ENCODE data around the gene STK32C.

The STK32C gene

GRCh38 chr10:132274986-132275385, 32.8 kb downstream of the STK32C start:
- no peak for DNase-seq
- Histone ChIP-seq H3K9me3 (ENCODE audit: insufficient read depth, low read depth, low read length) (peaks cover 3% of the 10 kb centered on the region), H3K23ac (ENCODE audit: low read length) (no peak overlapping the region), H2AFZ (ENCODE audit: insufficient read depth, low read length, poor library complexity) (no peak overlapping the region), H3K27me3 (ENCODE audit: insufficient read depth, low read length) (no peaks in the 10 kb centered on the region), H4K91ac (ENCODE audit: low read depth, low read length) (no peak overlapping the region), H3K4ac (ENCODE audit: low read depth, low read length) (no peak overlapping the region), H3K4me3 (ENCODE audit: low read depth, low read length) (no peak overlapping the region), H2BK120ac (ENCODE audit: insufficient read depth, low read length, poor library complexity) (no peak overlapping the region), H4K8ac (ENCODE audit: low read depth, low read length) (no peak overlapping the region), H3K27ac (ENCODE audit: low read depth, low read length) (no peak overlapping the region), H3K4me2 (ENCODE audit: low read length) (no peak overlapping the region), H3K4me1 (ENCODE audit: control insufficient read depth in 1 of 2, insufficient read depth in 2 of 2, low read length in 2 of 2) (no peaks in the 10 kb centered on the region), H3K14ac (ENCODE audit: low read length) (no peak overlapping the region), H3K36me3 (ENCODE audit: control insufficient read depth in 1 of 2, insufficient read depth in 2 of 2, low read length in 2 of 2) (no peaks in the 10 kb centered on the region), H3K9ac (ENCODE audit: low read length) (no peak overlapping the region), H3K79me1 (ENCODE audit: low read length) (no peaks in the 10 kb centered on the region), H4K12ac (ENCODE audit: low read depth, low read length) (no peak overlapping the region), H3K79me2 (ENCODE audit: control insufficient read depth, insufficient read depth, low read length, poor library complexity) (no peaks in the 10 kb centered on the region), H3K18ac (ENCODE audit: low read length) (no peak overlapping the region), H2BK5ac (ENCODE audit: low read depth, low read length, poor library complexity) (no peak overlapping the region), H2BK12ac (ENCODE audit: low read length) (no peak overlapping the region), H2AK5ac (ENCODE audit: low read length) (no peak overlapping the region)
- no CpG with 5 or more reads among the region's 9 CpGs for WGBS (ENCODE audit: extremely low coverage, insufficient coverage, insufficient read length)

- no peak overlapping the region for H2BK12ac ChIP-seq (ENCODE audit: low read length)
- no peak overlapping the region for H4K8ac ChIP-seq (ENCODE audit: low read depth, low read length)
- H3K79me1 ChIP-seq (ENCODE audit: low read length) = no peaks in the 10 kb centered on the region
- DNase-seq = no peak
- H2AK5ac ChIP-seq (ENCODE audit: low read length) = no peak overlapping the region
- no peaks in the 10 kb centered on the region for H3K27me3 ChIP-seq (ENCODE audit: insufficient read depth, low read length)
- WGBS (ENCODE audit: extremely low coverage, insufficient coverage, insufficient read length) = no CpG with 5 or more reads among the region's 19 CpGs
- no peak overlapping the region for H3K23ac ChIP-seq (ENCODE audit: low read length)
- no peak overlapping the region for H3K9ac ChIP-seq (ENCODE audit: low read length)
- no peak overlapping the region for H3K4ac ChIP-seq (ENCODE audit: low read depth, low read length)
- H2BK5ac ChIP-seq (ENCODE audit: low read depth, low read length, poor library complexity) = no peak overlapping the region
- H4K91ac ChIP-seq (ENCODE audit: low read depth, low read length) = no peak overlapping the region
- no peak overlapping the region for H2AFZ ChIP-seq (ENCODE audit: insufficient read depth, low read length, poor library complexity)
- H2BK120ac ChIP-seq (ENCODE audit: insufficient read depth, low read length, poor library complexity) = no peak overlapping the region
- H3K18ac ChIP-seq (ENCODE audit: low read length) = no peak overlapping the region
- H3K4me2 ChIP-seq (ENCODE audit: low read length) = no peak overlapping the region
- H4K12ac ChIP-seq (ENCODE audit: low read depth, low read length) = no peak overlapping the region
- H3K4me3 ChIP-seq (ENCODE audit: low read depth, low read length) = no peak overlapping the region
- H3K27ac ChIP-seq (ENCODE audit: low read depth, low read length) = no peak overlapping the region
- H3K4me1 ChIP-seq (ENCODE audit: control insufficient read depth in 1 of 2, insufficient read depth in 2 of 2, low read length in 2 of 2) = no peaks in the 10 kb centered on the region
- no peak overlapping the region for H3K14ac ChIP-seq (ENCODE audit: low read length)
- H3K79me2 ChIP-seq (ENCODE audit: control insufficient read depth, insufficient read depth, low read length, poor library complexity) = no peaks in the 10 kb centered on the region
- peaks cover 2% of the 10 kb centered on the region for H3K9me3 ChIP-seq (ENCODE audit: insufficient read depth, low read depth, low read length)
- no peaks in the 10 kb centered on the region for H3K36me3 ChIP-seq (ENCODE audit: control insufficient read depth in 1 of 2, insufficient read depth in 2 of 2, low read length in 2 of 2)
Observed at GRCh38 chr10:132274581-132274980, 33.2 kb downstream of the STK32C start.

GRCh38 chr10:132273966-132274365, 33.8 kb downstream of the STK32C start:
- Histone ChIP-seq H2BK120ac (ENCODE audit: insufficient read depth, low read length, poor library complexity) (no peak overlapping the region), H3K79me1 (ENCODE audit: low read length) (no peaks in the 10 kb centered on the region), H3K23ac (ENCODE audit: low read length) (no peak overlapping the region), H3K4me1 (ENCODE audit: control insufficient read depth in 1 of 2, insufficient read depth in 2 of 2, low read length in 2 of 2) (no peaks in the 10 kb centered on the region), H3K79me2 (ENCODE audit: control insufficient read depth, insufficient read depth, low read length, poor library complexity) (no peaks in the 10 kb centered on the region), H2AK5ac (ENCODE audit: low read length) (no peak overlapping the region), H4K8ac (ENCODE audit: low read depth, low read length) (no peak overlapping the region), H3K4me3 (ENCODE audit: low read depth, low read length) (no peak overlapping the region), H3K4ac (ENCODE audit: low read depth, low read length) (no peak overlapping the region), H3K18ac (ENCODE audit: low read length) (no peak overlapping the region), H4K91ac (ENCODE audit: low read depth, low read length) (no peak overlapping the region), H3K27ac (ENCODE audit: low read depth, low read length) (no peak overlapping the region), H3K27me3 (ENCODE audit: insufficient read depth, low read length) (no peaks in the 10 kb centered on the region), H3K4me2 (ENCODE audit: low read length) (no peak overlapping the region), H3K9me3 (ENCODE audit: insufficient read depth, low read depth, low read length) (peaks cover 2% of the 10 kb centered on the region), H2BK12ac (ENCODE audit: low read length) (no peak overlapping the region), H4K12ac (ENCODE audit: low read depth, low read length) (no peak overlapping the region), H3K14ac (ENCODE audit: low read length) (no peak overlapping the region), H3K36me3 (ENCODE audit: control insufficient read depth in 1 of 2, insufficient read depth in 2 of 2, low read length in 2 of 2) (no peaks in the 10 kb centered on the region), H2AFZ (ENCODE audit: insufficient read depth, low read length, poor library complexity) (no peak overlapping the region), H3K9ac (ENCODE audit: low read length) (no peak overlapping the region), H2BK5ac (ENCODE audit: low read depth, low read length, poor library complexity) (no peak overlapping the region)
- DNase-seq = no peak
- no CpG with 5 or more reads among the region's 11 CpGs for WGBS (ENCODE audit: extremely low coverage, insufficient coverage, insufficient read length)

- Histone ChIP-seq H3K79me1 (ENCODE audit: low read length) (no peaks in the 10 kb centered on the region), H3K9ac (ENCODE audit: low read length) (no peak overlapping the region), H2AFZ (ENCODE audit: insufficient read depth, low read length, poor library complexity) (no peak overlapping the region), H3K4me3 (ENCODE audit: low read depth, low read length) (no peak overlapping the region), H3K4me2 (ENCODE audit: low read length) (no peak overlapping the region), H3K18ac (ENCODE audit: low read length) (no peak overlapping the region), H3K79me2 (ENCODE audit: control insufficient read depth, insufficient read depth, low read length, poor library complexity) (no peaks in the 10 kb centered on the region), H4K8ac (ENCODE audit: low read depth, low read length) (no peak overlapping the region), H3K4ac (ENCODE audit: low read depth, low read length) (no peak overlapping the region), H3K27ac (ENCODE audit: low read depth, low read length) (no peak overlapping the region), H2AK5ac (ENCODE audit: low read length) (no peak overlapping the region), H3K23ac (ENCODE audit: low read length) (no peak overlapping the region), H3K4me1 (ENCODE audit: control insufficient read depth in 1 of 2, insufficient read depth in 2 of 2, low read length in 2 of 2) (no peaks in the 10 kb centered on the region), H2BK12ac (ENCODE audit: low read length) (no peak overlapping the region), H2BK5ac (ENCODE audit: low read depth, low read length, poor library complexity) (no peak overlapping the region), H3K36me3 (ENCODE audit: control insufficient read depth in 1 of 2, insufficient read depth in 2 of 2, low read length in 2 of 2) (no peaks in the 10 kb centered on the region), H4K91ac (ENCODE audit: low read depth, low read length) (no peak overlapping the region), H2BK120ac (ENCODE audit: insufficient read depth, low read length, poor library complexity) (no peak overlapping the region), H4K12ac (ENCODE audit: low read depth, low read length) (no peak overlapping the region), H3K14ac (ENCODE audit: low read length) (no peak overlapping the region), H3K27me3 (ENCODE audit: insufficient read depth, low read length) (no peaks in the 10 kb centered on the region), H3K9me3 (ENCODE audit: insufficient read depth, low read depth, low read length) (peaks cover 8% of the 10 kb centered on the region)
- DNase-seq = no peak
- 100% methylated on average over 4 of the region's 8 CpGs for WGBS (ENCODE audit: extremely low coverage, insufficient coverage, insufficient read length)
Observed at GRCh38 chr10:132273304-132273944, 34.3 kb downstream of the STK32C start.

Data from trophoblast cell (in vitro differentiated cells and primary cell).